Measurements from ENCODE around the gene TCFL5.

GRCh38 chr20:62820962-62821725 is 40.5 kb downstream of the TCFL5 start:
- TF ChIP-seq, protein P1, sequence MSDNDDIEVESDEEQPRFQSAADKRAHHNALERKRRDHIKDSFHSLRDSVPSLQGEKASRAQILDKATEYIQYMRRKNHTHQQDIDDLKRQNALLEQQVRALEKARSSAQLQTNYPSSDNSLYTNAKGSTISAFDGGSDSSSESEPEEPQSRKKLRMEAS (CRISPR knock-in tag; IDR thresholded peaks at IDR 0.05): no peak
- TF ChIP-seq, protein P2, sequence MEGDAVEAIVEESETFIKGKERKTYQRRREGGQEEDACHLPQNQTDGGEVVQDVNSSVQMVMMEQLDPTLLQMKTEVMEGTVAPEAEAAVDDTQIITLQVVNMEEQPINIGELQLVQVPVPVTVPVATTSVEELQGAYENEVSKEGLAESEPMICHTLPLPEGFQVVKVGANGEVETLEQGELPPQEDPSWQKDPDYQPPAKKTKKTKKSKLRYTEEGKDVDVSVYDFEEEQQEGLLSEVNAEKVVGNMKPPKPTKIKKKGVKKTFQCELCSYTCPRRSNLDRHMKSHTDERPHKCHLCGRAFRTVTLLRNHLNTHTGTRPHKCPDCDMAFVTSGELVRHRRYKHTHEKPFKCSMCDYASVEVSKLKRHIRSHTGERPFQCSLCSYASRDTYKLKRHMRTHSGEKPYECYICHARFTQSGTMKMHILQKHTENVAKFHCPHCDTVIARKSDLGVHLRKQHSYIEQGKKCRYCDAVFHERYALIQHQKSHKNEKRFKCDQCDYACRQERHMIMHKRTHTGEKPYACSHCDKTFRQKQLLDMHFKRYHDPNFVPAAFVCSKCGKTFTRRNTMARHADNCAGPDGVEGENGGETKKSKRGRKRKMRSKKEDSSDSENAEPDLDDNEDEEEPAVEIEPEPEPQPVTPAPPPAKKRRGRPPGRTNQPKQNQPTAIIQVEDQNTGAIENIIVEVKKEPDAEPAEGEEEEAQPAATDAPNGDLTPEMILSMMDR (IDR thresholded peaks at IDR 0.05): no peak
- TF ChIP-seq, protein P3, sequence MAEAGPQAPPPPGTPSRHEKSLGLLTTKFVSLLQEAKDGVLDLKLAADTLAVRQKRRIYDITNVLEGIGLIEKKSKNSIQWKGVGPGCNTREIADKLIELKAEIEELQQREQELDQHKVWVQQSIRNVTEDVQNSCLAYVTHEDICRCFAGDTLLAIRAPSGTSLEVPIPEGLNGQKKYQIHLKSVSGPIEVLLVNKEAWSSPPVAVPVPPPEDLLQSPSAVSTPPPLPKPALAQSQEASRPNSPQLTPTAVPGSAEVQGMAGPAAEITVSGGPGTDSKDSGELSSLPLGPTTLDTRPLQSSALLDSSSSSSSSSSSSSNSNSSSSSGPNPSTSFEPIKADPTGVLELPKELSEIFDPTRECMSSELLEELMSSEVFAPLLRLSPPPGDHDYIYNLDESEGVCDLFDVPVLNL (CRISPR knock-in tag; IDR thresholded peaks at IDR 0.05; ENCODE audit: borderline replicate concordance, low read depth): no peak
- no peak for TF ChIP-seq ZNF232 (CRISPR knock-in tag; IDR thresholded peaks at IDR 0.05)
- no peak for TF ChIP-seq TEAD4 (CRISPR knock-in tag; IDR thresholded peaks at IDR 0.05)
- no peak for TF ChIP-seq FOXJ3 (CRISPR knock-in tag; IDR thresholded peaks at IDR 0.05; ENCODE audit: borderline replicate concordance)

All from WTC11 (cell line).